ENCODE data around the gene KIF2A. TPM values are rescaled to one million over a fixed set of nuclear protein-coding genes. Genes with fewer than 3 reads are reported as not detected.

The KIF2A gene
- total and polyA plus RNA-seq, 9 of the 15 experiments (the other 6 are each of a cell fraction or from before 2014, with no cell fraction given): 42.6 to 126 (median 77.6) TPM

GRCh38 chr5:62412549-62413329, 106.7 kb downstream of the KIF2A start, which contains the start of gene IPO11 (continued):
- TF ChIP-seq SRF (CRISPR knock-in tag; IDR thresholded peaks at IDR 0.05) (peak; percentile 14 to 83; a peak in 1 of 4 replicates), TAF9B (IDR thresholded peaks at IDR 0.05; ENCODE audit: partially characterized antibody) (peak; percentile 89), PBX2 (CRISPR knock-in tag; IDR thresholded peaks at IDR 0.05; ENCODE audit: low read depth) (no peak), PBX2 (tag; conservative IDR thresholded peaks at IDR 0.05; ENCODE audit: low read depth) (no peak), AFF1 (IDR thresholded peaks at IDR 0.05; ENCODE audit: low read depth in 1 of 2, partially characterized antibody in 2 of 2) (peak; percentile 24 to 63), PTBP1 (IDR thresholded peaks at IDR 0.05; ENCODE audit: low read depth, low read length) (no peak), GTF2F1 (IDR thresholded peaks at IDR 0.05; ENCODE audit: low read depth, low read length) (no peak), RFX1 (IDR thresholded peaks at IDR 0.05) (peak; percentile 100), RBM39 (optimal IDR thresholded peaks at IDR 0.05; ENCODE audit: low read depth, low read length) (no peak), ZKSCAN3 (CRISPR knock-in tag; IDR thresholded peaks at IDR 0.05) (no peak), TGIF2 (CRISPR knock-in tag; IDR thresholded peaks at IDR 0.05) (no peak), TBL1XR1 (IDR thresholded peaks at IDR 0.05; ENCODE audit: low read length in 2 of 2) (peak; percentile 32 to 98; a peak in 2 of 4 replicates), NFIX (CRISPR knock-in tag; IDR thresholded peaks at IDR 0.05; ENCODE audit: low read depth) (no peak), ZNF408 (CRISPR knock-in tag; IDR thresholded peaks at IDR 0.05; ENCODE audit: low read depth) (no peak), SMAD4 (CRISPR knock-in tag; conservative IDR thresholded peaks at IDR 0.05) (0 out of 2 replicates have a peak, but pooled peaks have one; percentile 46), NFE2 (IDR thresholded peaks at IDR 0.05; ENCODE audit: low read depth) (no peak), FOXA3 (CRISPR knock-in tag; conservative IDR thresholded peaks at IDR 0.05 in 1 of 2, IDR thresholded peaks at IDR 0.05 in 1 of 2) (peak in 1 of 2 experiments; percentile 44; a peak in 1 of 4 replicates), C11orf30 (IDR thresholded peaks at IDR 0.05; ENCODE audit: low read depth) (peak; percentile 100), ELK1 (CRISPR knock-in tag; IDR thresholded peaks at IDR 0.05) (no peak), ZNF143 (CRISPR knock-in tag; IDR thresholded peaks at IDR 0.05) (no peak)
